Parathyroid adenoma (tissue), 2 donors: ENCODE results near the gene PWWP2B.

Source experiments
- H2AFZ ChIP-seq: fragments of 300-600 bp; sonication (generic); one replicate; pipeline ENCODE4 v1.7.0; 2017; ENCODE audit warnings: antibody characterized with exemption, mild to moderate bottlenecking
- H3K27ac ChIP-seq: fragments of 300-600 bp; sonication (generic); one replicate; pipeline ENCODE4 v1.7.0; 2017
- H3K27me3 ChIP-seq: fragments of 300-600 bp; sonication (generic); one replicate; pipeline ENCODE4 v1.7.0; 2017; ENCODE audit warnings: low read length; ENCODE audit not compliant: control insufficient read depth, insufficient read depth
- H3K36me3 ChIP-seq: fragments of 300-600 bp; sonication (generic); one replicate; pipeline ENCODE4 v1.7.0; 2017; ENCODE audit warnings: low read length; ENCODE audit not compliant: control insufficient read depth, insufficient read depth
- H3K4me1 ChIP-seq: fragments of 300-600 bp; sonication (generic); one replicate; pipeline ENCODE4 v1.7.0; 2017; ENCODE audit warnings: control low read depth
- H3K4me2 ChIP-seq: fragments of 300-600 bp; sonication (generic); one replicate; pipeline ENCODE4 v1.7.0; 2017; ENCODE audit warnings: low read length
- H3K4me3 ChIP-seq: fragments of 300-600 bp; sonication (generic); one replicate; pipeline ENCODE4 v1.7.0; 2017; ENCODE audit warnings: low read depth, low read length
- H3K79me2 ChIP-seq: fragments of 300-600 bp; sonication (generic); one replicate; pipeline ENCODE4 v1.7.0; 2017; ENCODE audit warnings: control low read depth
- H3K9ac ChIP-seq: fragments of 300-600 bp; sonication (generic); one replicate; pipeline ENCODE4 v1.7.0; 2017; ENCODE audit warnings: mild to moderate bottlenecking
- H3K9me3 ChIP-seq: fragments of 300-600 bp; sonication (generic); one replicate; pipeline ENCODE4 v1.7.0; 2017; ENCODE audit warnings: low read length; ENCODE audit not compliant: control insufficient read depth
- CTCF ChIP-seq: fragments of 300-600 bp; sonication (generic); IDR thresholded peaks from one replicate; pipeline ENCODE4 v1.7.0; 2017; ENCODE audit warnings: antibody characterized with exemption, mild to moderate bottlenecking
- donor health status: primary hyperparathyroidism.

Gene PWWP2B

GRCh38 chr10:132393695-132394181 is 3.3 kb upstream of the PWWP2B start:
- peaks cover 24% of the 10 kb centered on the region for H3K4me1 ChIP-seq
- no peak for TF ChIP-seq CTCF
- no peaks in the 10 kb centered on the region for H3K27me3 ChIP-seq
- H2AFZ ChIP-seq = no peak overlapping the region
- H3K79me2 ChIP-seq = peaks cover 2% of the 10 kb centered on the region
- H3K27ac ChIP-seq = no peak overlapping the region
- H3K4me2 ChIP-seq = no peak overlapping the region
- H3K36me3 ChIP-seq = no peaks in the 10 kb centered on the region
- no peaks in the 10 kb centered on the region for H3K9me3 ChIP-seq
- H3K9ac ChIP-seq = no peak overlapping the region
- H3K4me3 ChIP-seq = no peak overlapping the region

GRCh38 chr10:132394201-132394811 is 2.7 kb upstream of the PWWP2B start:
- Histone ChIP-seq H3K79me2 (peaks cover 3% of the 10 kb centered on the region), H3K4me1 (peaks cover 22% of the 10 kb centered on the region), H2AFZ (no peak overlapping the region), H3K36me3 (no peaks in the 10 kb centered on the region), H3K4me3 (no peak overlapping the region), H3K4me2 (no peak overlapping the region), H3K27ac (no peak overlapping the region), H3K9ac (no peak overlapping the region), H3K27me3 (no peaks in the 10 kb centered on the region), H3K9me3 (no peaks in the 10 kb centered on the region)
- no peak for TF ChIP-seq CTCF

- H2AFZ ChIP-seq = peak overlapping the region; percentile 87
- H3K27ac ChIP-seq = peak overlapping the region; percentile 94
- no peak for TF ChIP-seq CTCF
- H3K36me3 ChIP-seq = no peaks in the 10 kb centered on the region
- H3K79me2 ChIP-seq = peaks cover 10% of the 10 kb centered on the region
- H3K9me3 ChIP-seq = no peaks in the 10 kb centered on the region
- H3K4me1 ChIP-seq = peaks cover 22% of the 10 kb centered on the region
- H3K9ac ChIP-seq = no peak overlapping the region
- peak overlapping the region; percentile 80 for H3K4me2 ChIP-seq
- peak overlapping the region; percentile 63 for H3K4me3 ChIP-seq
- H3K27me3 ChIP-seq = no peaks in the 10 kb centered on the region
Measured at GRCh38 chr10:132394936-132395703, 1.9 kb upstream of the PWWP2B start.

- Histone ChIP-seq H3K4me2 (peak overlapping the region; percentile 80), H3K4me1 (peaks cover 26% of the 10 kb centered on the region), H3K4me3 (peak overlapping the region; percentile 63), H3K27ac (peak overlapping the region; percentile 94), H3K36me3 (no peaks in the 10 kb centered on the region), H3K9me3 (no peaks in the 10 kb centered on the region), H3K9ac (peak overlapping the region; percentile 79), H3K79me2 (peaks cover 16% of the 10 kb centered on the region), H2AFZ (peak overlapping the region; percentile 87), H3K27me3 (no peaks in the 10 kb centered on the region)
- peak; percentile 5 for TF ChIP-seq CTCF
Measured at GRCh38 chr10:132395704-132396493, 1.1 kb upstream of the PWWP2B start.
